ENCODE results near the gene TMEM117.

TMEM117 gene

GRCh38 chr12:43937947-43938346, 102.1 kb downstream of the TMEM117 start:
- Histone ChIP-seq H2BK120ac (ENCODE audit: low read depth, low read length) (no peak overlapping the region), H4K91ac (ENCODE audit: low read depth, low read length, poor library complexity) (no peak overlapping the region), H3K9ac (ENCODE audit: low read depth, low read length, poor library complexity) (no peak overlapping the region), H3K9me3 (replicated peaks in 1 of 2; ENCODE audit: control insufficient read depth in 2 of 2, insufficient read depth in 1 of 2, low read depth in 1 of 2, low read length in 2 of 2) (no peaks in the 10 kb centered on the region), H2BK15ac (ENCODE audit: low read length) (no peak overlapping the region), H3K4me3 (ENCODE audit: low read length in 2 of 2) (no peak overlapping the region), H3K27me3 (ENCODE audit: control insufficient read depth in 3 of 3, insufficient read depth in 3 of 3, low read depth in 1 of 3, low read length in 3 of 3) (no peaks in the 10 kb centered on the region), H3K27ac (replicated peaks; ENCODE audit: low read length) (no peak overlapping the region), H3K4ac (ENCODE audit: low read length) (no peak overlapping the region), H2BK5ac (ENCODE audit: low read length) (no peak overlapping the region), H2BK12ac (ENCODE audit: low read length) (no peak overlapping the region), H3K14ac (ENCODE audit: low read length) (no peak overlapping the region), H3K18ac (ENCODE audit: low read length) (no peak overlapping the region), H2AK5ac (ENCODE audit: low read depth, low read length) (no peak overlapping the region), H2AFZ (ENCODE audit: low read length) (no peak overlapping the region), H4K8ac (ENCODE audit: low read depth, low read length) (no peak overlapping the region), H3K23ac (ENCODE audit: low read depth, low read length, poor library complexity) (no peak overlapping the region), H3K36me3 (replicated peaks in 1 of 2; ENCODE audit: control insufficient read depth in 2 of 2, insufficient read depth in 2 of 2, low read length in 2 of 2) (no peaks in the 10 kb centered on the region), H3K4me2 (ENCODE audit: insufficient read depth, low read length, poor library complexity, severe bottlenecking) (no peak overlapping the region), H3K4me1 (ENCODE audit: control insufficient read depth in 2 of 2, insufficient read depth in 1 of 2, low read depth in 1 of 2, low read length in 2 of 2) (no peaks in the 10 kb centered on the region), H3K79me1 (ENCODE audit: low read depth, low read length) (no peaks in the 10 kb centered on the region)
- no peak for DNase-seq (ENCODE audit: low spot score)
- WGBS, 2 donors (ENCODE audit: extremely low coverage in 2 of 2, insufficient read length in 2 of 2, insufficient replicate concordance in 1 of 2) = no CpG with 5 or more reads among the region's 2 CpGs

GRCh38 chr12:43942379-43942778, 106.5 kb downstream of the TMEM117 start:
- Histone ChIP-seq H3K4me3 (ENCODE audit: low read length in 2 of 2) (no peak overlapping the region), H3K27ac (replicated peaks; ENCODE audit: low read length) (no peak overlapping the region), H3K14ac (ENCODE audit: low read length) (no peak overlapping the region), H2AK5ac (ENCODE audit: low read depth, low read length) (no peak overlapping the region), H4K8ac (ENCODE audit: low read depth, low read length) (no peak overlapping the region), H3K36me3 (replicated peaks in 1 of 2; ENCODE audit: control insufficient read depth in 2 of 2, insufficient read depth in 2 of 2, low read length in 2 of 2) (no peaks in the 10 kb centered on the region), H3K4ac (ENCODE audit: low read length) (no peak overlapping the region), H2AFZ (ENCODE audit: low read length) (no peak overlapping the region), H3K4me1 (ENCODE audit: control insufficient read depth in 2 of 2, insufficient read depth in 1 of 2, low read depth in 1 of 2, low read length in 2 of 2) (peaks cover 0 to 2% of the 10 kb centered on the region in 2 donors), H4K91ac (ENCODE audit: low read depth, low read length, poor library complexity) (no peak overlapping the region), H3K9ac (ENCODE audit: low read depth, low read length, poor library complexity) (no peak overlapping the region), H3K18ac (ENCODE audit: low read length) (no peak overlapping the region), H2BK15ac (ENCODE audit: low read length) (no peak overlapping the region), H2BK12ac (ENCODE audit: low read length) (no peak overlapping the region), H3K4me2 (ENCODE audit: insufficient read depth, low read length, poor library complexity, severe bottlenecking) (no peak overlapping the region), H3K9me3 (replicated peaks in 1 of 2; ENCODE audit: control insufficient read depth in 2 of 2, insufficient read depth in 1 of 2, low read depth in 1 of 2, low read length in 2 of 2) (no peaks in the 10 kb centered on the region), H3K27me3 (ENCODE audit: control insufficient read depth in 3 of 3, insufficient read depth in 3 of 3, low read depth in 1 of 3, low read length in 3 of 3) (no peaks in the 10 kb centered on the region), H2BK5ac (ENCODE audit: low read length) (no peak overlapping the region), H3K79me1 (ENCODE audit: low read depth, low read length) (no peaks in the 10 kb centered on the region), H2BK120ac (ENCODE audit: low read depth, low read length) (no peak overlapping the region), H3K23ac (ENCODE audit: low read depth, low read length, poor library complexity) (no peak overlapping the region)
- no peak for DNase-seq (ENCODE audit: low spot score)
- WGBS, 2 donors (ENCODE audit: extremely low coverage in 2 of 2, insufficient read length in 2 of 2, insufficient replicate concordance in 1 of 2) = no CpG with 5 or more reads among the region's 2 CpGs

- Histone ChIP-seq H2BK15ac (ENCODE audit: low read length) (no peak overlapping the region), H3K4me3 (ENCODE audit: low read length in 2 of 2) (no peak overlapping the region), H2BK120ac (ENCODE audit: low read depth, low read length) (no peak overlapping the region), H3K36me3 (replicated peaks in 1 of 2; ENCODE audit: control insufficient read depth in 2 of 2, insufficient read depth in 2 of 2, low read length in 2 of 2) (no peaks in the 10 kb centered on the region), H3K9me3 (replicated peaks in 1 of 2; ENCODE audit: control insufficient read depth in 2 of 2, insufficient read depth in 1 of 2, low read depth in 1 of 2, low read length in 2 of 2) (peaks cover 0 to 7% of the 10 kb centered on the region in 2 donors), H3K4me1 (ENCODE audit: control insufficient read depth in 2 of 2, insufficient read depth in 1 of 2, low read depth in 1 of 2, low read length in 2 of 2) (peaks cover 0 to 3% of the 10 kb centered on the region in 2 donors), H3K27ac (replicated peaks; ENCODE audit: low read length) (no peak overlapping the region), H3K27me3 (ENCODE audit: control insufficient read depth in 3 of 3, insufficient read depth in 3 of 3, low read depth in 1 of 3, low read length in 3 of 3) (no peaks in the 10 kb centered on the region), H2AFZ (ENCODE audit: low read length) (no peak overlapping the region), H3K18ac (ENCODE audit: low read length) (no peak overlapping the region), H3K79me1 (ENCODE audit: low read depth, low read length) (no peaks in the 10 kb centered on the region), H4K8ac (ENCODE audit: low read depth, low read length) (no peak overlapping the region), H3K23ac (ENCODE audit: low read depth, low read length, poor library complexity) (no peak overlapping the region), H3K14ac (ENCODE audit: low read length) (no peak overlapping the region), H4K91ac (ENCODE audit: low read depth, low read length, poor library complexity) (no peak overlapping the region), H2BK5ac (ENCODE audit: low read length) (no peak overlapping the region), H2BK12ac (ENCODE audit: low read length) (no peak overlapping the region), H3K9ac (ENCODE audit: low read depth, low read length, poor library complexity) (no peak overlapping the region), H2AK5ac (ENCODE audit: low read depth, low read length) (no peak overlapping the region), H3K4ac (ENCODE audit: low read length) (no peak overlapping the region), H3K4me2 (ENCODE audit: insufficient read depth, low read length, poor library complexity, severe bottlenecking) (no peak overlapping the region)
- WGBS, 2 donors (ENCODE audit: extremely low coverage in 2 of 2, insufficient read length in 2 of 2, insufficient replicate concordance in 1 of 2) = no CpG with 5 or more reads among the region's 1 CpG
- no peak for DNase-seq (ENCODE audit: low spot score)
Measured at GRCh38 chr12:43945983-43946382, 110.1 kb downstream of the TMEM117 start.

GRCh38 chr12:43951286-43951685, 115.4 kb downstream of the TMEM117 start:
- no peaks in the 10 kb centered on the region for H3K27me3 ChIP-seq (ENCODE audit: control insufficient read depth in 3 of 3, insufficient read depth in 3 of 3, low read depth in 1 of 3, low read length in 3 of 3)
- H3K23ac ChIP-seq (ENCODE audit: low read depth, low read length, poor library complexity) = no peak overlapping the region
- no peak overlapping the region for H2AK5ac ChIP-seq (ENCODE audit: low read depth, low read length)
- H4K91ac ChIP-seq (ENCODE audit: low read depth, low read length, poor library complexity) = no peak overlapping the region
- no peak overlapping the region for H2BK120ac ChIP-seq (ENCODE audit: low read depth, low read length)
- H3K4me1 ChIP-seq (ENCODE audit: control insufficient read depth in 2 of 2, insufficient read depth in 1 of 2, low read depth in 1 of 2, low read length in 2 of 2) = peaks cover 0 to 3% of the 10 kb centered on the region in 2 donors
- no peak overlapping the region for H2BK12ac ChIP-seq (ENCODE audit: low read length)
- H3K36me3 ChIP-seq (replicated peaks in 1 of 2; ENCODE audit: control insufficient read depth in 2 of 2, insufficient read depth in 2 of 2, low read length in 2 of 2) = no peaks in the 10 kb centered on the region
- peaks cover 0 to 10% of the 10 kb centered on the region in 2 donors for H3K9me3 ChIP-seq (replicated peaks in 1 of 2; ENCODE audit: control insufficient read depth in 2 of 2, insufficient read depth in 1 of 2, low read depth in 1 of 2, low read length in 2 of 2)
- H3K79me1 ChIP-seq (ENCODE audit: low read depth, low read length) = no peaks in the 10 kb centered on the region
- no peak overlapping the region for H2BK5ac ChIP-seq (ENCODE audit: low read length)
- no peak overlapping the region for H3K14ac ChIP-seq (ENCODE audit: low read length)
- no CpG with 5 or more reads among the region's 6 CpGs for WGBS, 2 donors (ENCODE audit: extremely low coverage in 2 of 2, insufficient read length in 2 of 2, insufficient replicate concordance in 1 of 2)
- no peak for DNase-seq (ENCODE audit: low spot score)
- no peak overlapping the region for H3K9ac ChIP-seq (ENCODE audit: low read depth, low read length, poor library complexity)
- H3K27ac ChIP-seq (replicated peaks; ENCODE audit: low read length) = no peak overlapping the region
- peak overlapping the region; percentile 7 for H2BK15ac ChIP-seq (ENCODE audit: low read length)
- no peak overlapping the region for H2AFZ ChIP-seq (ENCODE audit: low read length)
- H3K4me2 ChIP-seq (ENCODE audit: insufficient read depth, low read length, poor library complexity, severe bottlenecking) = no peak overlapping the region
- no peak overlapping the region for H4K8ac ChIP-seq (ENCODE audit: low read depth, low read length)
- H3K18ac ChIP-seq (ENCODE audit: low read length) = peak overlapping the region; percentile 24
- no peak overlapping the region for H3K4me3 ChIP-seq (ENCODE audit: low read length in 2 of 2)
- H3K4ac ChIP-seq (ENCODE audit: low read length) = no peak overlapping the region
